Stimulated activated CD8-positive, alpha-beta memory T cell treated with anti-CD3 and anti-CD28 coated beads, Interleukin-15, amount 100 ng/mL, for 4 hours (primary cell): Measurements from ENCODE around the gene URB1.
"Not testable (repeated sequence)": the region's sequence is repeated elsewhere in the genome, so short reads cannot be mapped to it uniquely, and the experiment has no call there.

ENCODE experiments used
- DNase-seq, 2 donors: peaks; one replicate each; pipeline ENCODE4 v3.0.0-alpha.2; 2020; ENCODE audit warnings: low read depth in 2 of 2

The URB1 gene

GRCh38 chr21:32285476-32285875 lies 107.3 kb downstream of the URB1 start:
- no peak for DNase-seq

- no peak for DNase-seq
Measured at GRCh38 chr21:32282992-32283391, 109.8 kb downstream of the URB1 start.

DNA sequence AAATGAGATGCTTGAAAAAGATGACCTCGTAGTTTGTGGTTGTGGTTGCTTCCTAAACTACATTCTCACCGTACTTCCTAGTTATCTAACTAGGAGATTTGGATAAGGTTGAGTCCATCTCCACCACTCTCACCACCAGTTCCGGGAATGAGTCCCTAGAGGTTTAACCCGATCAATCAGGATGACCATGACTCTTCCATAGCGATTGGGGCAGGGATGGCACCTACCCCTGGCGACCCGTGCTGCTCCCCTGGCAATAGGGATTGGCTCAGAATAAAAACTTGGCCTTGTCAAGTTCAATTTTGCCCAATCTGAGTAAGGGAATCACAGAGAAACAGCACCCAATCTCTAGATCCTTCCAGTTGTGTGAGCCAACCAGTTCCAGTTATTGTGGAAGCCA lies 111.3 kb downstream of the URB1 start:
- no peak for DNase-seq

DNA sequence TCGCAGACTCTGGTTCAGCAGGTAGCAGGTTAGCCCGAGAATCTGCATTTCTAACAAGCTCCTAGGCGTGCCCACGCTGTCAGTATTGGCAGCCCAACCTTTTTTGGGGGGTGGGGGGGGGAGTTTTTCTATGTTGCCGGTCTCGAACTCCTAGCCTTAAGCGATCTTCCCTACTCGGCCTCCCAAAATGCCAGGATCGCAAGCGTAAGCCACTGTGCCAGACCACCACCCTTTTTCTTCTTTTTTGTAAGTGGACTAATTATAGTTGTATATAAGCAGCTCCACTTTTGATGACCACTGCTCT lies 113.5 kb downstream of the URB1 start:
- DNase-seq, result no peak

DNA sequence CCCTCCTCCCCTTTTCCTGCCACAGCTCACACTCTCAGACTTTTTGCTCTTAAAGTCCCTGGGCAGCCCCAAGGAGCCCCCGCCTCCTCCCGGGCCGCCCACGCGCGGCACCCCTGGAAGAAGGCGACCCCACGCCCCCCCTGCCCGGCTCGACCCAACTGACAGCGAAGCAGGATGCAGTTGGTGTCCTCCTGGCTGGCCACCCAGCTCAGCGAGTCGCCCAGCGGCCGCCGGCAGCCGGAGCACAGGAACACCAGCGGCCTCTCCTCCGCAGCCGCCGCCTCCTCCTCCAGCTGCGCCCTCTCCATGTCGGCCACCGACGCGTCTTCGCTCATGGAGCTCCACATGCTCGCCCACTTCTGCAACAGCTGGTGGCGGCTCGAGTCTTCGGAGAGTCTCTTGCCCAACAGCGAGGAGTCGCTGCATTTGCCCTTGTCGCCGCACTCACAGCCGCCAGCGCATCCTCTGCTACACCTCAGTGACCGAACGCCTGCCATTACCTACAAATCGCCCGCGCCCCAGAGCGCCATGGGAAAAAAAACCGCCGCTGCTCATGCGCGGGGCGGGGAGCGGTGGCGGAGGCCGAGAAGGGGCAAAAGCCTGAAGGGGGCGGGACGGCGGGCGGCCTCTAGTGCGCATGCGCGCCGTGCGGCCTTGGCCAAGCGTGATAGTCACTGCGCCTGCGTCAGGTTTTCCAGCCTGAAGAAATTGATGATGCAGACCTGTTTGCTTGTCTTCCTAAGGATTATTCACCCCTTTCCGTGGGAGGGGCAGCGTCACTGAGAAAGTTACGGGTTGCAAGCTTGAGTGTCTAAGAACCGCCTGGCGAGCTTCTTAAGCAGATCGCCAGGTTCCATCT lies 114.1 kb downstream of the URB1 start, which contains the start of gene MIS18A:
Gene MIS18A, minus strand, starts transcription at position 532 of the 859 bp plus-strand sequence. Its CDS starts 35 bp downstream, at position 497.
- DNase-seq, result peak; percentile 97 to 98

DNA sequence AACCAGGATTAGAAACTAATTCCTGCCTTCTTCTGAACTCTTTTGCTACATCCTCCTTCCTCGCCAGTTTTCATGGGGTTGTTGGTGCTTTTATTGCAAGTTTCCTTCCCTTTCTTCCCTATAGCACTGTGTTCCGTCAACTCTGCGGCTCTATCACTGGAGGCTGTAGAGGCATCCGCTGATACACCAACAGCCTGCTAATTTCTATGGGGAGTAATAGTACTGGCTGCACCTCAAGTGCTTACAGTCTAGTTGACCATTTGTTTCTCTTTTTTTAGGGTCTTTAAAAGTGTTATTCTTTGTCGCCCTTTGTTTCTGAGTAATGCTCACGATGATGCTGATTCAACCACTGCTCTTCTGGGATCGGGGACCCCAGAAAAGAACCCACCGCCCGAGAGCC lies 114.7 kb downstream of the URB1 start:
- DNase-seq, result no peak

- DNase-seq, result no peak
Measured at GRCh38 chr21:32276671-32277070, 116.1 kb downstream of the URB1 start.

GRCh38 chr21:32270748-32271147 lies 122.1 kb downstream of the URB1 start:
- DNase-seq, result no peak

- not testable (repeated sequence) for DNase-seq
Measured at GRCh38 chr21:32265321-32265720, 127.5 kb downstream of the URB1 start.

DNA sequence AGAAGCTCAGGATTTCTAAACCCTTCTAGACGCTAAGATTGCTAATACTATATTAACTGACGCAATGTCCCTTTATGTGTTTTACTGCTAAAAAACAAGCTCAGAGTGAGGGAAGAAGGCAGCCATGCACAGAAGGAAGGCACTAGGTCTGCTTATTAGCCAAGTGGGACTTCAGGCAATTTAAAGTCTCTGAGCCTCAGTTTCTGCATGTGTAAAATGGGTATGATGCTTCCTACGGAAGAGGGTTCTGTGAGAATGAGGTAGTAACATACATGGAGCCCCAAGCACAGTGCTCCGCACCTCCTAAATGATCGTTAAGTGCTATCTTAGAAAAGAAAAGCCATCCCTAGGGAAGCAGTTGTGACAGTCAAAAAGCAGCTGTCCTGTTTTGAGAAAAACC lies 130.9 kb downstream of the URB1 start:
- DNase-seq, result no peak
